HepG2 (cell line): ENCODE measurements around the gene INF2. TPM values are rescaled to one million over a fixed set of nuclear protein-coding genes. Genes with fewer than 3 reads are reported as not detected.
"Not testable (repeated sequence)": the region's sequence is repeated elsewhere in the genome, so short reads cannot be mapped to it uniquely, and the experiment has no call there.

Experiments used
- ATAC-seq: fragments of 200-7000 bp; cut with Tn5 transposase; 3 replicates; pipeline ENCODE4 v1.9.1; 2020; ENCODE audit warnings: mild to moderate bottlenecking, moderate library complexity
- BruUV-seq: library from RNA; stranded (reverse); fragments of 400-500 nt; replicated peaks from 2 replicates; lab custom pipeline; 2021; lab: Mats Ljungman, UMichigan
- CTCF ChIA-PET: fragments of 300-600 bp; formaldehyde crosslinking; extraction: SDS; loops from one replicate; lab custom pipeline; 2021; ENCODE audit warnings: low total read pairs, inconsistent platforms, low intra/inter-chr PET ratio; lab: Yijun Ruan, JAX
- POLR2A ChIA-PET: fragments of 350-600 bp; sonication (Branson Sonifier 250); formaldehyde crosslinking; loops from one replicate; lab custom pipeline; 2020; ENCODE audit warnings: antibody characterized with exemption, inconsistent platforms; lab: Yijun Ruan, JAX
- DNase-seq: peaks from one replicate; pipeline ENCODE4 v3.0.0-alpha.2; 2015; ENCODE audit warnings: low spot score
- FAIRE-seq: peaks from 3 replicates; lab custom pipeline; 2011; peaks lifted over from hg19 to GRCh38; lab: Jason Lieb, UNC
- H2AFZ ChIP-seq: one replicate; pipeline ENCODE4 v1.6.1; 2011; ENCODE audit warnings: low read length, inconsistent platforms
- H3K27ac ChIP-seq: fragments of 300-600 bp; 3 replicates; pipeline ENCODE4 v1.8.0; 2011; ENCODE audit warnings: mixed run types, mild to moderate bottlenecking, mixed read lengths, low read length, inconsistent platforms; ENCODE audit not compliant: insufficient read depth; ENCODE audit errors: extremely low read length
- H3K27me3 ChIP-seq, 2 experiments: fragments of 200-600 bp in 1 of 2; 2 replicates in 1 of 2; 3 replicates in 1 of 2; pipeline versions ENCODE4 v1.6.0 to v1.8.0; 2011; ENCODE audit warnings: low read length in 2 of 2, mild to moderate bottlenecking in 2 of 2, moderate library complexity in 2 of 2, inconsistent platforms in 1 of 2; ENCODE audit not compliant: insufficient read depth in 2 of 2, control insufficient read depth in 1 of 2
- H3K36me3 ChIP-seq, 2 experiments: fragments of 200-600 bp in 1 of 2; replicated peaks in 1 of 2; 2 replicates in 1 of 2; 3 replicates in 1 of 2; pipeline versions ENCODE4 v1.5.1 to v1.8.0; 2011; ENCODE audit warnings: low read length in 2 of 2, inconsistent platforms in 1 of 2; ENCODE audit not compliant: insufficient read depth in 2 of 2, control insufficient read depth in 1 of 2
- H3K4me1 ChIP-seq: 2 replicates; pipeline ENCODE4 v1.5.1; 2012; ENCODE audit warnings: low read length, inconsistent platforms; ENCODE audit not compliant: insufficient read depth
- H3K4me2 ChIP-seq: 2 replicates; pipeline ENCODE4 v1.6.0; 2011; ENCODE audit warnings: low read depth, low read length, inconsistent platforms
- H3K4me3 ChIP-seq, 3 experiments: fragments of 200-600 bp in 1 of 3; sonication (generic), shearing (Covaris generic) in 1 of 3; replicated peaks in 1 of 3; 2 replicates each; pipeline ENCODE4 v1.5.1; 2011 to 2016; ENCODE audit warnings: low read length in 3 of 3, inconsistent platforms in 2 of 3, low read depth in 2 of 3, mild to moderate bottlenecking in 2 of 3, control low read depth in 1 of 3, mixed read lengths in 1 of 3; ENCODE audit not compliant: insufficient read depth in 1 of 3
- H3K79me2 ChIP-seq: one replicate; pipeline ENCODE4 v1.6.1; 2011; ENCODE audit warnings: low read length, inconsistent platforms; ENCODE audit not compliant: insufficient read depth
- H3K9ac ChIP-seq: 2 replicates; pipeline ENCODE4 v1.6.0; 2011; ENCODE audit warnings: mild to moderate bottlenecking, low read depth, low read length, inconsistent platforms; ENCODE audit not compliant: insufficient read depth
- H3K9me3 ChIP-seq: 2 replicates; pipeline ENCODE4 v1.5.1; 2012; ENCODE audit warnings: mild to moderate bottlenecking, low read length
- H4K20me1 ChIP-seq: 2 replicates; pipeline ENCODE4 v1.6.0; 2011; ENCODE audit warnings: inconsistent platforms, mild to moderate bottlenecking, low read length, moderate library complexity; ENCODE audit not compliant: insufficient read depth
- CREB1 ChIP-seq, 2 experiments: fragments of 450-650 bp in 1 of 2; IDR thresholded peaks; 2 replicates each; pipeline ENCODE4 v1.6.1; 2016 to 2017; ENCODE audit warnings: control low read depth in 1 of 2, mild to moderate bottlenecking in 1 of 2, missing compliant biosample characterization in 1 of 2, missing genetic modification characterization in 1 of 2
- HOXA3 ChIP-seq: sonication (generic); formaldehyde crosslinking; IDR thresholded peaks from 2 replicates; pipeline ENCODE4 v1.5.0; 2020; ENCODE audit warnings: missing genetic modification reagents
- MAFF ChIP-seq: IDR thresholded peaks from 2 replicates; pipeline ENCODE4 v1.6.1; 2011; ENCODE audit warnings: low read depth, low read length, improper control_type of control experiment
- MXI1 ChIP-seq: IDR thresholded peaks from 3 replicates; pipeline ENCODE4 v1.6.1; 2012; ENCODE audit warnings: low read depth, low read length, inconsistent platforms, borderline replicate concordance
- NFYB ChIP-seq: sonication (generic); formaldehyde crosslinking; IDR thresholded peaks from 2 replicates; pipeline ENCODE4 v1.4.0; 2020; ENCODE audit warnings: missing genetic modification reagents
- NFYC ChIP-seq: IDR thresholded peaks from 2 replicates; pipeline ENCODE4 v1.6.1; 2016; ENCODE audit warnings: missing genetic modification reagents, missing compliant biosample characterization
- POGZ ChIP-seq: sonication (generic); formaldehyde crosslinking; IDR thresholded peaks from 2 replicates; pipeline ENCODE4 v1.4.0; 2020; ENCODE audit warnings: mild to moderate bottlenecking, missing genetic modification reagents
- POLR2A ChIP-seq, 2 experiments: IDR thresholded peaks; 2 replicates each; pipeline ENCODE4 v1.6.1; 2011; ENCODE audit warnings: low read depth in 2 of 2, low read length in 2 of 2, mild to moderate bottlenecking in 1 of 2, moderate library complexity in 1 of 2; ENCODE audit not compliant: insufficient read depth in 1 of 2
- POLR2AphosphoS5 ChIP-seq: IDR thresholded peaks from 2 replicates; pipeline ENCODE4 v1.6.1; 2012; ENCODE audit warnings: low read depth, low read length
- PRPF4 ChIP-seq: fragments of 200-400 bp; formaldehyde crosslinking; IDR thresholded peaks from 2 replicates; pipeline ENCODE4 v1.6.1; 2016; ENCODE audit warnings: low read length, low read depth; ENCODE audit not compliant: poor library complexity, severe bottlenecking
- SAP130 ChIP-seq: IDR thresholded peaks from 2 replicates; pipeline ENCODE4 v1.6.1; 2016; ENCODE audit warnings: low read depth
- ZBTB38 ChIP-seq: sonication (generic); formaldehyde crosslinking; IDR thresholded peaks from 2 replicates; pipeline ENCODE4 v1.5.1; 2020; ENCODE audit warnings: mild to moderate bottlenecking, missing genetic modification reagents
- whole genome bisulfite sequencing: methylation state at CpG from one replicate; pipeline ENCODE4 v1.1.6; 2017; ENCODE audit warnings: low lambda C conversion rate; 5-methylcytosine and 5-hydroxymethylcytosine counted together
- in situ Hi-C: cut with HindIII; loops from 2 replicates; pipeline ENCODE4 v1.10.0; 2017; ENCODE audit warnings: low pct_unique_long_range_greater_than_20kb; ENCODE audit not compliant: extremely low pct_ligation_motif_present
- intact Hi-C: fragments of 100-400 bp; cut with micrococcal nuclease; formaldehyde crosslinking; loops from one replicate; pipeline ENCODE4 v1.10.0; 2022; ENCODE audit not compliant: unreplicated experiment
- polyA plus RNA-seq, 8 experiments: library from polyadenylated mRNA; depleted of rRNA in 3 of 8; stranded (reverse) in 7 of 8; unstranded in 1 of 8; fragments of >200 nt; fragmentation: Illumina TruSeq in 4 of 8; extraction: Trizol in 4 of 8; gene quantifications; 2 replicates each; pipeline versions ENCODE4 v1.2.1 to v1.2.3, GENCODE V29; 2011 to 2016; ENCODE audit warnings: low read depth in 4 of 8, missing spikeins in 1 of 8, mixed read lengths in 1 of 8; ENCODE audit not compliant: insufficient read depth in 1 of 8
- total RNA-seq, 5 experiments: library from RNA; depleted of rRNA; stranded (reverse); fragments of >200 nt; fragmentation: Illumina TruSeq; extraction: Trizol; gene quantifications; 2 replicates each; pipeline ENCODE4 v1.2.3, GENCODE V29; 2016; ENCODE audit warnings: low read depth in 1 of 5
- TF ChIP-seq, protein P1 (sequence below): IDR thresholded peaks from 2 replicates; pipeline ENCODE4 v1.6.1; 2016; ENCODE audit warnings: missing genetic modification reagents, missing compliant biosample characterization

Gene INF2
- total and polyA plus RNA-seq, 2 of the 13 experiments (the other 11 are each of a cell fraction or from before 2014, with no cell fraction given): 16.4 to 26.4 TPM

DNA sequence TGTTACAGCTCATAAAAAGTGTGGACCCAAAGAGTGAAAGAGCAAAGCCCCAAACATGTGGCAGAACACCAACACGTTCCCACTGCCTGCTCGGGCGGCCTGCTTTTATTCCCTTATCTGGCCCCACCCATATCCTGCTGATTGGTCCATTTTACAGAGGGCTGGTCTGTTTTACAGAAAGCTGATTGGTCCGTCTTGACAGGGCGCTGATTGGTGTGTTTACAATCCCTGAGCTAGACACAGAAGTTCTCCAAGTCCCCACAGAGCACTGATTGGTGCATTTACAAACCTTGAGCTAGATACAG is 61.3 kb downstream of the INF2 start:
- Histone ChIP-seq H3K79me2 (peaks cover 27% of the 10 kb centered on the region), H4K20me1 (peaks cover 16% of the 10 kb centered on the region), H3K4me1 (peaks cover 78% of the 10 kb centered on the region)
- H3K9me3 ChIP-seq; in situ Hi-C loops; BruUV-seq; intact Hi-C loops; H3K9ac ChIP-seq; H3K36me3 ChIP-seq; H3K27me3 ChIP-seq; H3K27ac ChIP-seq; H3K4me2 ChIP-seq; H2AFZ ChIP-seq; FAIRE-seq; ATAC-seq; H3K4me3 ChIP-seq; CTCF ChIA-PET; TF ChIP-seq CREB1 (IDR thresholded peaks at IDR 0.05): not testable (repeated sequence)
- POLR2A ChIA-PET: interaction anchor here (1.4 to 4.8 kb wide), 5 partner anchors 16 to 114 kb away, joined by 3 to 68 read pairs (median 9); no protein-coding TSS in a partner anchor
- 85% methylated on average over 5 of the region's 5 CpGs for WGBS
- TF ChIP-seq MXI1 (0 out of 3 replicates have a peak, but pooled peaks have one; percentile 21), POGZ (CRISPR knock-in tag) (peak; percentile 39; the same call in 1 of the 2 replicates), CREB1 (CRISPR knock-in tag; IDR thresholded peaks at IDR 0.05) (0 out of 2 replicates have a peak, but pooled peaks have one; percentile 21), ZBTB38 (CRISPR knock-in tag) (peak; percentile 98), NFYC (peak; percentile 77), POLR2A (IDR thresholded peaks at IDR 0.05; ENCODE audit: insufficient read depth in 1 of 2, low read depth in 2 of 2, low read length in 2 of 2) (peak in 1 of 2 experiments; percentile 68; a peak in 1 of 4 replicates), MAFF (0 out of 2 replicates have a peak, but pooled peaks have one; percentile 8), POLR2AphosphoS5 (peak; percentile 44; the same call in 1 of the 2 replicates), SAP130 (CRISPR knock-in tag) (0 out of 2 replicates have a peak, but pooled peaks have one; percentile 8), PRPF4 (peak; percentile 38), HOXA3 (CRISPR knock-in tag) (peak; percentile 1; the same call in 1 of the 2 replicates), NFYB (CRISPR knock-in tag) (peak; percentile 85)
- TF ChIP-seq, protein P1, sequence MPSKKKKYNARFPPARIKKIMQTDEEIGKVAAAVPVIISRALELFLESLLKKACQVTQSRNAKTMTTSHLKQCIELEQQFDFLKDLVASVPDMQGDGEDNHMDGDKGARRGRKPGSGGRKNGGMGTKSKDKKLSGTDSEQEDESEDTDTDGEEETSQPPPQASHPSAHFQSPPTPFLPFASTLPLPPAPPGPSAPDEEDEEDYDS (CRISPR knock-in tag): peak; percentile 43; the same call in 1 of the 2 replicates
- DNase-seq: peak; percentile 34
